ENCODE measurements around the gene MNT. TPM values are rescaled to one million over a fixed set of nuclear protein-coding genes. Genes with fewer than 3 reads are reported as not detected.

The MNT gene
- total RNA-seq, 2 donors from 2014 or later, result 26.0 to 27.2 TPM

DNA sequence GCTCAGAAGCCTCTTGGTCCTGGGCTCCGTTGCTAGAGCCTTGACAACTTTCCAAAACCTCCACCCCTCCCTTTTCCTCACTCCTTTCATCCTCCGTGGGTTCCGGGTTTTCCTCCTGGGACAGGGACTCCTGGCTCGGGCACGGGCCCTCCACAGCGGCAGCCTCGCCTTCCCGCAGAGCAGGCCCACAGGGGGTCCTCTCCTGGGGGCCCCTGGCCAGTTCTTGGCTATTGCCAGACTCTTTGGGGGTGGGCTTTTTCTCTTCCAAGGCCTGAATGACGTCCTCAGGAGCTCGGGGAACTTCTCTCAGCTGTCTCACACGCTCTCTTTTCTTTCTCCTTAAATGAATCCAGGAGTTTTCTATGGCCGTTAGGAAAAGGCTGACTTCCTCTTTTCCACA lies 19.3 kb upstream of the MNT start:
- DNase-seq (ENCODE audit: low spot score), result peak; percentile 31

DNA sequence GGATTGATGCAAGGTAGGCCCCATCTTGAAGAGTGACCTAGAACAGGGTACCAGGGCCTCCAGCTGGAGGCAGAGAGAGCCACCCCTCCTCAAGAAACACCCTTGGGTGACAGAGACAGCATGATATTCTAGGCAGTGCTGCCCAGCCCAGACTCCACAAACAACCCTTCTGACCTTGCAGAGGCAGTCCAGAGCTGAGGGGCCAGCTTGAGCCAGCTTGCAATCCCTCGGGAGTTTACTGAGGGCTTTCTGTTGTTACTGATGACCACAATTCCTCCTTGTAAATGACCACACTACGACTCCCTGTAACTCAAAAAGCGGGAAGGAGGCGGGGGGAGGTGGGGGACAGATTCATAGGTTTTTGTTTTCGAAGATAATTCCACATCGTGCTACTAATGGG lies 18.6 kb upstream of the MNT start:
- DNase-seq (ENCODE audit: low spot score), result peak; percentile 70
- intact Hi-C loops (cut with DNase I), result loop anchor here in 1 of 2 donors (5.0 kb wide), 1 partner anchor 37 kb away; no protein-coding TSS in a partner anchor

More for the DNA sequence above, 19.3 kb upstream of the MNT start:
- intact Hi-C loops (cut with DNase I), result no loop called here

DNA sequence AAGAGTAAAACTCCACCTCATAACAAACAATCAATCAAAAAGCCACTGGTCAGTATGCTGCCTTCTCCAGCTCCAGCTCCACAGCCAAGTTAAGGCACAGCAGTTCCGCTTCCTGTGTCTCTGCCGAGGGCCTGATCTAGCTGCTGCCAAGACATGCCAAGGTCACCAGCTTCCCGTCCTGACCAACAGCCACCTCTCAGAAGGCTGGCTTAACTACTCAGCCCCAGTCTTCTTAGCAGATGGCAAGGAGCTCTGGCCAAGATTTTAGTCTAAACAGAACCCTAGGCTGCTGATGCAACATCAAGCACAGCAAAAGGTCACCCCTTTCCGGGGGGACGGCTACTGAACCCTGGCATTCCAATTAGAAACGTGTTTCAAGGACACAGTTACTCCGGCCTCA lies 17.7 kb upstream of the MNT start:
- intact Hi-C loops (cut with DNase I), result loop anchor here in 1 of 2 donors (5.0 kb wide), 1 partner anchor 36 kb away; no protein-coding TSS in a partner anchor
- no peak for DNase-seq (ENCODE audit: low spot score)

DNA sequence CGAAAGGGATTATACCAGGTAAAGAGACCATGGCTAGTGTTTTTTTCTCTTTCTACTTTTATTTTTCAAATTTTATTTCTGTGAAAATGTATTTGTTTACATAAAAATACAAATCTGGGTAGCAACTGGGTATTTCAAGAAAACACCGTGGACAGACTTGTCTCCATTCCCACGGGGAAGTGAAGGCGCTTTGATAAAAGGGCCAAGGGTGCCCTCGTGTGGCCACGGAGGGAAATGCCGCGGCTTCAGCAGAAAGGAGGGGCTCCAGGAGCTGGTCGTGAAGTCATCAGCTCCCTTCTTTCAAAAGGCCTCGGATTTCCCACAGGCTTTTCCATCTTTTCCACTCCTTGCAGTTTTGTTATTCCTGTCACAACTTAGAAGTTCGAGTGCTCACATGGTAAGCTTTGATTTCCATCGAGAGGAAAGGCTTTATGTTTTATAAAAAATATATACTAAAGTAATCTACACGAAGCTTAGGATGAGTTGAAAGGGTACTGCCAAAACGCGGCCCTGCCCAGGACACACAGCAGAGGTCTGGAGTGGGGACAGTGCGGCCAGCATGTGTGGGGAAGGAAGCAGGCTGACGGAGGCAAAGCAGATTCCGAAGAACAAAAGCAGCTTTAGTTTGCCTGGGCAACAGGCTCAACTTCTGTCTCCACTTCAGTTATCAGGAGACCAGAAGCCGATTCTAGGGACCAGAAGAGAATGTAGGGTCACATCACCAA lies 15.3 kb upstream of the MNT start:
- DNase-seq (ENCODE audit: low spot score), result peak; percentile 96
- intact Hi-C loops (cut with DNase I), result loop anchor here (2.0 to 5.0 kb wide), 2 partner anchors 33 to 34 kb away; no protein-coding TSS in a partner anchor

DNA sequence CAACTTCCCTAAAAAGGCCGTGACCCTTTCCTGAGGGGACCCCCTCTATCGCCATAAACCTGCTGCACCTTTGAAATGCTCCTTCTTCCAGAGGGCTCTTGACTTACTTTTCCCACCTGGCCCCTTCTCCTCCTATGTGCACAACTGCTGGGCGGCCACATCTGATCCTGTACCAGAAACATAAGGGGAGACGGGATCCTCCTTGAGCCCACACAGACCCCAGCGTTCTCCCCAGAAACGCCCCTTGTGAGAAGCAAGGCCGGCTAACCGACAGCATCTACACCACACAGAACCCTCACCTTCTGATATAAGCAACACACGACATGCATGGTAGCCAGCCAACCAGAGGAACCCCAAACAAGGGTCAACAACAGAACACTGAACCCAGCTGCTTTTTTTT lies 14.2 kb upstream of the MNT start:
- intact Hi-C loops (cut with DNase I), result loop anchor here in 1 of 2 donors (5.0 kb wide), 1 partner anchor 33 kb away; no protein-coding TSS in a partner anchor
- DNase-seq (ENCODE audit: low spot score), result peak; percentile 74

DNA sequence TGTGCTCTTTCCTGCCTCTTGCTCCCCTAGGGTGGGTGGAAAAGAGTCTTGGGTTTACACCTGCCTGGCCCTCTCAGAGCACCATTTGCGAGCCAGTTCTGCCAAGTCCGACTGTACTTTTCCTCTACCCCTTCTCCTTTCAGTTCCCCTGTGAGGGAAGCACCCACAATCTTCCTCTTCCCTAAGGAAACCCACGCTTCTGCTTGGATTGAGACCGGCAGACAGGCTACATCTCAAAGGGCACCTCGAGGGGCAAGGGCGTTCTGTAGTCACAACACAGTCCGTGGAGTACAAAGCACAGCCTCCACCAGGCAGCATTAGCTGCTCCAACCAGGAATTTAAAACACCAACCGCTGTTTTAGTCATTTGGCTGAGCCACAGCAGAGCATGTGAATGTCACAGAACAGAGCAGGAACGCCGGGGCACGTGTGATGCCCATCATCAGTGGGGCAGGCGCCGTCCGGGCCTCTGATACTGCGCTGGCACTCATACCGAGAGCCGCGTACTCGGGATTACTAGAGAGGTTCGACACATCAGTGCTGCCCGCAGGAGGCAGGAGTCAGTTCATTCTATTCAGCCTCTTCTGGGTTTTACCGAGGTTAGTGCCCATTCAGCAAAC lies 13.7 kb upstream of the MNT start:
- intact Hi-C loops (cut with DNase I), result loop anchor here in 1 of 2 donors (5.0 kb wide), 1 partner anchor 32 kb away; no protein-coding TSS in a partner anchor
- peak; percentile 71 for DNase-seq (ENCODE audit: low spot score)

DNA sequence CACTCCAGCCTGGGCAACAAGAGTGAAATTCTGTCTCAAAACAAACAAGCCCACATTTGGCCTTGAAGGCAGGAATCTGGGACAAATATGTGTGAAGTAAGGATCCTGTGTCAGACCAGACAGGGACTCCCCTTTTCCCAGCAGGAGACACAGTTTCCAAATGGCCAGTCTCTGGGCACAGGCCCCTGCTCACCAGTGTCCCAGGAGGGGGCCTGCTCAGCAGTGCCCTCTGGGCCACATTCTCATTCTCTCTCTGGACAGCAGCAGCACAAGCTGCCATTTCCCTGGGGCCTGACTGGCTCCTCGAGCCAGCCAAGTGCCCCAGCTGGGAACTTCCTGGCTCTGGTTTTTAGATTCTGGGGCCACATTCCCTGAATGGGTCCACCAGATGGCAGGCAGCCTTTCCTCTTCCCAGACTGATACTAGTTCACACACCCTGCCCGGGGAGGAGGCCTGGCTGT lies 11.7 kb upstream of the MNT start:
- intact Hi-C loops (cut with DNase I), result no loop called here
- DNase-seq (ENCODE audit: low spot score), result peak; percentile 81

DNA sequence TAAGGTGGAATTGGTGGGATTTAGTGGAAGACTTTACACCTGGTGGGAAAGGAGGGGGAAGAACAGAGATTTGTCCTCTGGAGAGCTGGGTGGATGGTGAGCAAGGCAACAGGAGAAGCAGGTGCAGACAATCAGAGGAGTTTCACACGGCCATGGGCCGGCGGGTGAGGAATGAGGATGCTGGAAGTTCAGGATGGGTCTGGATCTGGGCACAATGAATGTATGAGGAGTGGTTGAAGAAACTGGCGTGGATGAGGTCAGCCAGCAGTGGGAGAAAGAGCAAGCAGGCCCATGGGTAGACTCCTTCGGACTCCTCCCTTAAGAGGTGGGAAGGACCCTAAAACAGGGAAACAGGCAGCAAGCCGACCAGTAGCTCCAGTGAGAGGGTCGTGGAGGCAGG lies 10.1 kb upstream of the MNT start:
- no peak for DNase-seq (ENCODE audit: low spot score)
- intact Hi-C loops (cut with DNase I), result no loop called here

DNA sequence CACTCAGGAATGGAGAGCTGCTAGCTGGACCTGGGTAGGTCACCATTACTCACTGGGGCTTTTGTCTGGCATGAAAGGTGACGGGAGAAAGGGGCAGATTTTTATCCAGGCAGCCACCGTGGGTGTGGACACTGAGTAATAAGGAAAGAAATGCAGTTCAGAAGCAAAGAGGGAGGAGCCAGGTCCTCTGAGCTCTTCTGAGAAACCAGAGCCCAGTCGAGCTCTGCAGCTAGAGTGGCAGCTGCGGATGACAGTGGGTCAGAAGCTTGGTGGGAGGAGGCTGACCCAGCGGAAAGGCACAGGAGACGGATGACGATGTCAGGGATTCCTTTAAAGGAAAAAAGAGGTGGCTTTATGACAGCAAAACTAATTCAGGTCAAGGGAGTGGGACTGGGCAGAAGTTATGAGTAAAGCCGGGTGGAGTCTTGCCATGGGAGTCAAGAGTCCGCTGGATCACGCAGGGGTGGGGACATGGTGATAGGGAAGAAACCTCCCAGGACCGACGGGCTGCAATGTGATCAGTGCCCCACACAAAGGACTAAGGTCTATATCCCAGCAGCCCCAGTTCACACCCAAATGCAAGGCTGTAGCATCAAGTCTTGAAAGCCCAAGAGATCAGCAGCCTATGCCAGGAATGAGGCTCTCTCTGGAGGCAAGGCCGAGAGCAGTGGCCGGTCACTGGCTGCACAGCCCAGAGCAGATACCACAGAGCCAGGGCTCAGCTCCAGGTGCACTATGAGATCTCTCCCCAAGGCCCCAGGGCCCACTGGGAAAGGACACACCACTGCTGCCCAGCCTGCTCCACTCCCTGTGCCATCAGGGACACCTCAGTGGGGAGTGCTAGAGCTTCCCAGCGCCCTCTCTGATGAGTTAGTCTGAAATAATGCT lies 6.3 kb upstream of the MNT start:
- intact Hi-C loops (cut with DNase I), result no loop called here
- DNase-seq (ENCODE audit: low spot score), result peak; percentile 94

DNA sequence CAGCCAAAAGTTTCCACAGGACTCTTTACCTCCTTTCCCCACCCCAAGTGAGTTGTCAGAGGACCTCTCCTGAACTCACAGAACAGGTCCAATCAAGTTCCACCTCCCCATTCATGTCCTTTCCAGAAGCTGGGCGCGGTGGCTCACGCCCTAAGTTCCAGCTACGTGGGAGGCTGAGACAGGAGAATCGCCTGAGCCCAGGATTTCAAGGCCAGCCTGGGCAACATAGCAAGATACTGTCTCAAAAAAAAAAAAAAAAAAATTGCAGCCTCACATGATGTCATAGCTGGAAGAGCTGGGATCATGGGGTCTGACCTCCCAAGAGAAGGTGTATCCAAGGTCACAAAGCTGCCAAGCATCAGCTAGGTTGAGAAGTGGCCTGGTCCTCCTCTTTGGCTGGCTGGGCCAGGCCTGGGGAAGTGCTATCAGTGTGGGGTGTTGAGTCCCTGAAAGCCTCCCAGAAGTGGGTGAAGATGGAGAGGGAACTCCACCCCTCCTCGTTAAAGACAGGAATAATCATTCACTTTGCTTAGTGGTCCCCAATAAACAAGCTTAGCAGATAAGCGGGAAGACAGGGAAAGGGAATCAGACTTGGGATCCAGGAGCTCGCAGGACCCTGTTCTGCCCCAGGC lies 5.5 kb upstream of the MNT start:
- DNase-seq (ENCODE audit: low spot score), result no peak
- intact Hi-C loops (cut with DNase I), result no loop called here

DNA sequence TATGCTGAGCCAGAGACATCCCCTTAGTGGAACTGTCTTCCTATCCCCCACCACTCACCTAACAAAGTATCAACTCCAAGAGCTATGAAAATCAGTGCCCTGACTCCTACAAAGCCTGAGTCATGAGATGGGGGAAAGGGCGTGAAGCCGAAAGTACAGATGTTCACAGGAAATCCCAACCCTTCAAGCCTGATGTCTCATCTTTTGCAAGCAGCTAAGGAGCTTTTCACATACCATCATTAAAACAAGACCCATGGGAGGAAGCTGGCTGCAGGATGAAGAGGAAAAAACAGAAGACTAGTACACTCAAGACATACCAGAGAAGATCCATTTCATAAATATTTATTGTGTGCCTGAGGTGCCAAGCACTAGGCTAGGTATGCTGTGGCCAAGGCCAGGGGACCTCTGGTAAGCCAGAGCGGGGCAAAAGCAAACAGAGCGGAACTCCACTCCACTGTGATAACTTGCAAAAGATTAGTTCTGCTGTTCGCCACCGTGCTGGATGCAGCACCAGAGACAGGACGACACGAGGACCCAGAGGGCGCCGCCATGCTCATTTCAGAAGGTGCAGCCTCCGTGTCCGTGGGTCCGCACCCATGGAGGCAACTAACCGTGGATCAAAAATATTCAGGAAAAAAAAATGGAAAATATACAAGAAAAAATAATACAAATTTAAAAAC lies 4.5 kb upstream of the MNT start:
- intact Hi-C loops (cut with DNase I), result no loop called here
- no peak for DNase-seq (ENCODE audit: low spot score)

DNA sequence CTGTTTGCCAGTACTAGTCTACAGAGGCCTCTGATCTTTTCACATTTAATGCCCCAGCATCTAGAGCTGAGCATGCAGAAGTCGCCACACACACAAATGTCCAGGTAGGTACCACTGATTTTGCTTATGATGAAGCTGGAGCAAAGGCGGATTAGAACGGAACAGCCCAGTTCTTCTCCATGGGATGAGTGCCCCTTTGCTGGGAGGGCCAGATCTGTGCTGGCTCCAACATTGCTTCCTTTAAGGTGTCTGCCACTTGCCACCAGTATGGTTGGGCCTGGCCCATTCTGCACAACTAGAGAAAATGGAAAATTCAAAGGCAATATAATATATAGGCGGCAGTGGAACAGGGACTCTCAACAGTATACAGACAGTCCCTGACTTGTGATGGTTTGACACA lies 2.2 kb upstream of the MNT start:
- intact Hi-C loops (cut with DNase I), result no loop called here
- no peak for DNase-seq (ENCODE audit: low spot score)

DNA sequence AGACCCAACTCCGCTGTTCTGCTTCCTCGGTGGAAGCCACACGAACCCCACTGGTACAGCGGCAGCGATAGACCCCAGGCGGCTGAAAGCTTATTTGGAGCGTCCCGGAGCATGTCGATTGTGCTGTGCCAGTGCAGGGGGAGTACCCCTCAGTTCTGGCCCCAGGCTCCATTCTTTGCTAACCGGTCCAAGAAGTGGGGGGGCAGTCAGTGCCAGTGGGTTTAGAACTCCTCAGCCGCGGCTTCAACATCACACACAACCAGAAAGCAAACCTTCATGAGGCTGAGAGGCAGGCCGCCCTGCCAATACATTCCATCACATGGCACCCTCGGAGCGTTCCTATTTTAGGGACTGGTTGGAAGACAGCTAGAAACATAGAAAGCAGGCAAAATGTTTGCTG lies 1.7 kb upstream of the MNT start:
- intact Hi-C loops (cut with DNase I), result no loop called here
- DNase-seq (ENCODE audit: low spot score), result no peak

DNA sequence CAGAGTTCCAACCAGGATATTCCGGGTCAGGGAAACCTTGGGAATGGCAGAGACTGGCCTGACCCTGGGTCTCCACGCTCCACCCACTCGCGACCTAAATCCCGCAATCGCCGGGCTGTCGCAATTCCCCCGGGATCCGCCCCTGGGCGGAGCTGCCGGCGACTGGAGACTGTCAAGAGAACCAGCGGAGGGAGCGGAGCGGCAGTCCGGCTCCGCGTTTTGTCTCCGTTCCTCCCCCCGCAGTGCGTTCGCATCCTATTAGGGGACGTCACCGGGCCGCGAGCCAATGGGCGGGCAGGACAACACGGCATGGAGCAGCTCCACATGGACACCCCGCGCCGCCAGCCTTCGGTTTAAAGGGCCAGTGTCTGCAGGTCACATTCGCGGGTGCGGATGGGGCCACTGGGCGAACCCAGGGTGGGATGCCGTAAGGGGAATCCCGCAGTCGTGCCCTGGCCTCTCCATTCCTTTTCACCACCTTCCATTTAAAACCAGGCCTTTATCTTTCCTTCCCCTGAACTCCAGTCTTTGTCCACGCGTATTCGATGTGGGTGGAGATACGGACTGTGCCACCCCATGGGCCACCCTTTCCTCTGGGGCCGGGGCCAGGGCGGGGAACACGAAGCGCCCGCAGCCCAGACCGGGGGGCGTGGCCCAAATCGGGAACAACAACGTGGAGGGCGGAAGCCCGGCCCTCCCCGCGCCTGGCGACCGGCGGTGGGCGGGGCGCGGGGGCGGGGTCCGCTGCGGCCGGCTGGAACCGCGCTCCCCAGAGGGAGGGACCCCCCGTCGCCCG lies 764 bp upstream of the MNT start:
- intact Hi-C loops (cut with DNase I), result no loop called here
- peak; percentile 100 for DNase-seq (ENCODE audit: low spot score)

DNA sequence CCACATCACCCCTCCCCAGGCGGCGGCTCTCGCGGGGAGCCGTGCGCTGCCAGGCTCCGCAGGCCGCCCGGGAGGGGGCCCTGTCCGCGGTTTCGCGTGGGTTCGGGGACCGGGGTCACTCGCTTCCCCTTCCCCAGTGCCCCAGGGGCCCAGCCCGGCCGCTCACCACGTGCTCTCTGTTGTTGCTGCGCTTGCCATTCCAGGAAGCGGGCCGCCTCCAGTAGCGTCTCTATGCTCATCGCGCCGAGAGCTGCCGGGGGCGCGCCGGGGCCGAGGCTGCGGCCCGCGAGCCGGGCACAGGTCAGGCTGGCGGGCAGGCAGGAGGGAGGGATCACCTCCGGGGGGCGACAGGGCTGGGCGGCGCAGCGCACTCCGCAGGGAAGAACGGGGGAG lies 390 bp downstream of the MNT start:
- peak; percentile 91 for DNase-seq (ENCODE audit: low spot score)
- intact Hi-C loops (cut with DNase I), result no loop called here

DNA sequence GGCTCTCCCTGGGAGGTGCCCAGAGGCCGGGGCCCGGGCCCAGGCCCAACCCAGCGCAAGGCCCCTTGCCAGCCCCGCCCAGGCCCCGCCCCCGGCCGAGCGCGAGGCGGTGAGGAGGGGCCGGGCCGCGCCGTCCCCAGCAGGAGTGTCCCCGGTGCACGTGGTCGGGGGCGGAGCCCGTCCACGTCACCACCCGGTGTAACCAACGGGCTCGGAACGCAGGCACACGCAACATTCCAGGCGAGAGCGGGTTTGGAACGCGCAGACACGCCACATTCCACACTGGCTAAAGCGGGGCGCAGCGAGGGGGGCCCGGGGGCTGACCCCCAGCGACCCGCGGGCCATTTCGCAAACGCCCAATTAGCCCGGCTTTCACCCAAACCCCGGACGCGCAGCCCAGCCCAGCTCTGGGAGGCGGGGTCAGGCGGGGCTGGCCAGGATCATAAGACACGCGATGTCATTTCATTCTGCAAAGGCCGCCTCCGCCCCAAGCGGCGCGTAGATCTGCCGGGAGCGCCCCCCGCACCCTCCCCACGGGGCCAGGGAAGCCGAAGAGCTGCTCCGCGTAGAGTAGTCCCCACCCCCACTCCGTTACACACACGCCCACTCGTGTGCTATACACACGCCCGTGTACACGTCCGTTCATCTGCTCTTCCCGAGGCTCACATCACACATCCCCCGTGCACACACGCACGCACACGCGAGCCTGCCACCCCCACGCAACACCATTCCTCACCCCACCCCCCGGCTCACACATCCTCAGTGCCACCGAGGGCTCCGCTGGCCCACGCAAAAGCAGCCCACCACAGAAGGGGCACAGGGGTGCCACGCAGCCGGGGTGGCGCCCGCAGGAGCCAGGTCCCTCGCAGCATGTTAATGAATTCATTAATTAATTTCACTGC lies 1.0 kb downstream of the MNT start:
- intact Hi-C loops (cut with DNase I), result no loop called here
- DNase-seq (ENCODE audit: low spot score), result peak; percentile 99
